B cell (primary cell): ENCODE results near the gene FDXACB1.

Source experiments
- CTCF ChIP-seq: fragments of 200-600 bp; IDR thresholded peaks from one replicate; pipeline ENCODE4 v1.8.0; 2022; ENCODE audit warnings: antibody characterized with exemption, mild to moderate bottlenecking
- EZH2 ChIP-seq: IDR thresholded peaks from 2 replicates; pipeline ENCODE4 v1.6.1; 2012; ENCODE audit warnings: borderline replicate concordance, low read depth, mild to moderate bottlenecking, moderate library complexity, low read length; ENCODE audit not compliant: insufficient read depth, poor library complexity, severe bottlenecking

DNA sequence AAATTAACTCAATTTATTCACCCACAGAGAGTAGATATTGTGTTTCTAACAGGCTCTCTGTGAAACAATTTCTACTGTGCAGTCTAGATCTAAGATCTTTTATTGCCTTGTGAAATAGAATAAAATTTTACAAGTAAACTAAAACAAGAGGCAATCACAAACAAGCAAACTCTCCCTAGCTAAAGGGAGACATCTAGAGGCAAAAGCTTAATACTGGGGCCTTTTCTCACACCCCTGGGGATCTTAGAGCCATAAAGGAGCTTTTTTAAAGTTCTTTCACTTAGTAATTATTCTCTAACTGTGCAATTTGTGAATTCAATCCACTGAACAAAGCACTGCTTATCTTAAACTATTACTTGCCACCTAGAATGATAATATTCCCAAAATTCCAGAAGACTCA, 27.3 kb downstream of the FDXACB1 start:
- TF ChIP-seq CTCF (no peak), EZH2 (no peak)
